HEK293 (cell line): ENCODE measurements around the gene ZFYVE21.

ENCODE experiments used
- CTCF ChIA-PET: fragments of 350-600 bp; formaldehyde crosslinking; extraction: SDS; loops from one replicate; lab custom pipeline; 2021; ENCODE audit warnings: antibody characterized with exemption; lab: Yijun Ruan, JAX
- POLR2A ChIA-PET: fragments of 300-600 bp; formaldehyde crosslinking; extraction: SDS; loops from one replicate; lab custom pipeline; 2020; ENCODE audit warnings: antibody characterized with exemption, inconsistent platforms; lab: Yijun Ruan, JAX
- H3K27ac ChIP-seq: fragments of 200-500 bp; sonication (Bioruptor generic); 2 replicates; pipeline ENCODE4 v1.5.1; 2014; ENCODE audit warnings: low read depth, low read length, control low read depth, inconsistent platforms; ENCODE audit errors: extremely low read depth
- H3K36me3 ChIP-seq, 2 experiments: fragments of 200-500 bp in 1 of 2; sonication (Bioruptor generic) in 1 of 2; 1 replicate in 1 of 2; 2 replicates in 1 of 2; pipeline ENCODE4 v1.5.1; 2014 to 2017; ENCODE audit warnings: inconsistent platforms in 2 of 2, low read length in 2 of 2; ENCODE audit not compliant: control insufficient read depth in 2 of 2, insufficient read depth in 1 of 2
- H3K4me1 ChIP-seq: fragments of 200-500 bp; sonication (Bioruptor generic); 2 replicates; pipeline ENCODE4 v1.5.1; 2014; ENCODE audit warnings: mild to moderate bottlenecking, low read length, inconsistent platforms; ENCODE audit not compliant: control insufficient read depth, insufficient read depth
- H3K4me3 ChIP-seq: 2 replicates; pipeline ENCODE4 v1.5.1; 2011; ENCODE audit warnings: low read depth, mild to moderate bottlenecking, control low read depth, low read length, moderate library complexity
- H3K9me3 ChIP-seq: fragments of 200-500 bp; sonication (Bioruptor generic); 2 replicates; pipeline ENCODE4 v1.5.1; 2014; ENCODE audit warnings: low read depth, low read length, inconsistent platforms; ENCODE audit not compliant: control insufficient read depth, insufficient read depth
- EGR2 ChIP-seq: fragments of 450-650 bp; formaldehyde crosslinking; IDR thresholded peaks from 2 replicates; pipeline ENCODE4 v1.5.1; 2016; ENCODE audit warnings: low read depth, missing biosample characterization, missing genetic modification characterization
- REPIN1 ChIP-seq: fragments of 450-650 bp; formaldehyde crosslinking; IDR thresholded peaks from 2 replicates; pipeline ENCODE4 v1.5.1; 2017; ENCODE audit warnings: missing biosample characterization, missing genetic modification characterization, low read depth
- TCF7L2 ChIP-seq: IDR thresholded peaks from 2 replicates; pipeline ENCODE4 v1.6.1; 2011; ENCODE audit warnings: low read depth, mild to moderate bottlenecking, inconsistent platforms, low read length, moderate library complexity, borderline replicate concordance
- YY2 ChIP-seq: fragments of 450-650 bp; formaldehyde crosslinking; IDR thresholded peaks from 2 replicates; pipeline ENCODE4 v1.5.1; 2016; ENCODE audit warnings: missing biosample characterization, missing genetic modification characterization
- ZBTB1 ChIP-seq: fragments of 450-650 bp; formaldehyde crosslinking; IDR thresholded peaks from 2 replicates; pipeline ENCODE4 v1.5.1; 2016; ENCODE audit warnings: missing biosample characterization, missing genetic modification characterization
- ZBTB48 ChIP-seq: fragments of 450-650 bp; formaldehyde crosslinking; IDR thresholded peaks from 2 replicates; pipeline ENCODE4 v1.5.1; 2016; ENCODE audit warnings: missing biosample characterization, missing genetic modification characterization
- ZBTB6 ChIP-seq: fragments of 450-650 bp; formaldehyde crosslinking; IDR thresholded peaks from 2 replicates; pipeline ENCODE4 v1.5.1; 2017; ENCODE audit warnings: missing biosample characterization, missing genetic modification characterization
- ZNF138 ChIP-seq: fragments of 450-650 bp; formaldehyde crosslinking; IDR thresholded peaks from 2 replicates; pipeline ENCODE4 v1.5.1; 2016; ENCODE audit warnings: missing biosample characterization, missing genetic modification characterization, borderline replicate concordance
- ZNF140 ChIP-seq: fragments of 450-650 bp; formaldehyde crosslinking; IDR thresholded peaks from 2 replicates; pipeline ENCODE4 v1.5.1; 2016; ENCODE audit warnings: missing biosample characterization, missing genetic modification characterization
- ZNF292 ChIP-seq: fragments of 450-650 bp; formaldehyde crosslinking; IDR thresholded peaks from 2 replicates; pipeline ENCODE4 v1.5.1; 2016; ENCODE audit warnings: low read depth, missing biosample characterization, missing genetic modification characterization, borderline replicate concordance
- ZNF596 ChIP-seq: fragments of 450-650 bp; IDR thresholded peaks from 2 replicates; pipeline ENCODE4 v1.5.0; 2018; ENCODE audit warnings: missing biosample characterization, mild to moderate bottlenecking, missing genetic modification characterization, moderate library complexity
- ZNF658 ChIP-seq: fragments of 450-650 bp; formaldehyde crosslinking; IDR thresholded peaks from 2 replicates; pipeline ENCODE4; 2016; ENCODE audit warnings: missing biosample characterization, missing genetic modification characterization
- ZNF664 ChIP-seq: fragments of 450-650 bp; formaldehyde crosslinking; IDR thresholded peaks from 2 replicates; pipeline ENCODE4 v1.5.1; 2016; ENCODE audit warnings: missing biosample characterization, missing genetic modification characterization
- ZNF670 ChIP-seq: fragments of 450-650 bp; formaldehyde crosslinking; IDR thresholded peaks from 2 replicates; pipeline ENCODE4 v1.5.1; 2016; ENCODE audit warnings: missing biosample characterization, missing genetic modification characterization, low read depth
- ZNF843 ChIP-seq: fragments of 450-650 bp; formaldehyde crosslinking; IDR thresholded peaks from 2 replicates; pipeline ENCODE4 v1.5.1; 2016; ENCODE audit warnings: missing biosample characterization, missing genetic modification characterization
- TF ChIP-seq, protein P1 (sequence below): fragments of 450-650 bp; formaldehyde crosslinking; IDR thresholded peaks from 2 replicates; pipeline ENCODE4 v1.5.1; 2016; ENCODE audit warnings: missing biosample characterization, missing genetic modification characterization
- TF ChIP-seq, protein P2 (sequence below): fragments of 450-650 bp; formaldehyde crosslinking; IDR thresholded peaks from 2 replicates; pipeline ENCODE4 v1.5.1; 2016; ENCODE audit warnings: missing biosample characterization, missing genetic modification characterization
- TF ChIP-seq, protein P3 (sequence below): fragments of 450-650 bp; formaldehyde crosslinking; IDR thresholded peaks from 2 replicates; pipeline ENCODE4 v1.5.1; 2016; ENCODE audit warnings: missing biosample characterization, missing genetic modification characterization

ZFYVE21 gene

DNA sequence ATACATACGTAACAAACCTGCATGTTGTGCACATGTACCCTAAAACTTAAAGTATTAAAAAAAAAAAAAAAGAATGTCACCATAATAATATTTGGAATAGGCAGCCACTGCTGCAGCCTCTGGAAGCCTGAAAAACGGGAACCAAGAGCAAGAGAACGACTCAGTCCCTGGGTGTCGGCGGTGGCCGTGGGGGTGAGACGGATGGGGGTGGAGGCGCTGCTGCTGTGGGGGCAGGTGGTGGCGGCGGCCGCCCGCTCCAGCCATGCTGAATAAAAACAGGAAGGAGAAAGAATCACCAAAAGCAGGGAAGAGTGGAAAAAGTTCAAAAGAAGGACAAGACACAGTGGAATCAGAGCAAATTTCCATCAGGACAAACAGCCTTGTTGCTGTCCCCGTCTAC is 46.9 kb downstream of the ZFYVE21 start (continued):
- no peak for TF ChIP-seq ZNF664 (tag by site-specific recombination)

DNA sequence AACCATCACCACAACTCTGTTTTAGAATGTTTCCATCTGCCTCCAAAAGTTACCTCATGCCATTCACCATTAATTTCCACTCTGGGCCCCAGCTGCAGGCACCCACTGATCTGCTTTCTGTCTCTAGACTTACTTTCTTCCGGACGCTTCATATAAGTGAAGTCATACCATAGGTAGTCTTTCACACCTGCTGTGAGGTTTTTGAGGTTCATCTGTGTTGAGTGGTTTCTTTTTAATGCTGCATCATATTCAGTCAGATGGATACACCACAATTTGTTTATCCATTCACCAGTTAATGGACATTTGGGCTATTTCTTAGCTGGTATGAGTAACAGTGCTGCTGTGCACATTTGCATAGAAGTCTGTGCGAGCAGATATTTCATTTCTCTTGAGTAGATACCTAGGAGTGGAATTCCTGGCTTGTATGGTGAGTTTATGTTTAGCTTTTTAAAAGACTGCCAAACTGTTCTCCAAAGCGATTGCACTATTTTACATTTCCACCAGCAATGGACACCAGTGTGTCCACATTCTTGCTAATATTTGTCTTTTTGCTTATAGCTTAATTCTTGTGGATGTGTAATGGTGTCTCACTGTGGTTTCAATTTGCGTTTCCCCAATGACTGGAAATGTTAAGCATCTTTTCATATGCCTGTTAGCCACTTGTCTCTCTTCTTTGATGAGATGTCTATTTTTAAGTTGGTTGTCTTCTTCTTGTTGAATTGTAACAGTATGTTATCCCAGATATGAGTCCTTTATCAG is 48.3 kb downstream of the ZFYVE21 start:
- Histone ChIP-seq H3K9me3 (no peaks in the 10 kb centered on the region), H3K4me1 (no peaks in the 10 kb centered on the region), H3K36me3 (peaks cover 0 to 7% of the 10 kb centered on the region in 2 experiments; a peak in 2 of 3 replicates), H3K4me3 (no peak overlapping the region), H3K27ac (no peak overlapping the region)
- POLR2A ChIA-PET: no interaction called here
- CTCF ChIA-PET: interaction anchor here (0.5 kb wide), 1 partner anchor 41 kb away, joined by 3 read pairs; no protein-coding TSS in a partner anchor
- TF ChIP-seq ZNF658 (tag by site-specific recombination): no peak
- TF ChIP-seq YY2 (tag by site-specific recombination): no peak
- no peak for TF ChIP-seq ZNF670 (tag by site-specific recombination)
- TF ChIP-seq EGR2 (tag by site-specific recombination): no peak
- TF ChIP-seq ZBTB1 (tag by site-specific recombination): no peak
- TF ChIP-seq, protein P1, sequence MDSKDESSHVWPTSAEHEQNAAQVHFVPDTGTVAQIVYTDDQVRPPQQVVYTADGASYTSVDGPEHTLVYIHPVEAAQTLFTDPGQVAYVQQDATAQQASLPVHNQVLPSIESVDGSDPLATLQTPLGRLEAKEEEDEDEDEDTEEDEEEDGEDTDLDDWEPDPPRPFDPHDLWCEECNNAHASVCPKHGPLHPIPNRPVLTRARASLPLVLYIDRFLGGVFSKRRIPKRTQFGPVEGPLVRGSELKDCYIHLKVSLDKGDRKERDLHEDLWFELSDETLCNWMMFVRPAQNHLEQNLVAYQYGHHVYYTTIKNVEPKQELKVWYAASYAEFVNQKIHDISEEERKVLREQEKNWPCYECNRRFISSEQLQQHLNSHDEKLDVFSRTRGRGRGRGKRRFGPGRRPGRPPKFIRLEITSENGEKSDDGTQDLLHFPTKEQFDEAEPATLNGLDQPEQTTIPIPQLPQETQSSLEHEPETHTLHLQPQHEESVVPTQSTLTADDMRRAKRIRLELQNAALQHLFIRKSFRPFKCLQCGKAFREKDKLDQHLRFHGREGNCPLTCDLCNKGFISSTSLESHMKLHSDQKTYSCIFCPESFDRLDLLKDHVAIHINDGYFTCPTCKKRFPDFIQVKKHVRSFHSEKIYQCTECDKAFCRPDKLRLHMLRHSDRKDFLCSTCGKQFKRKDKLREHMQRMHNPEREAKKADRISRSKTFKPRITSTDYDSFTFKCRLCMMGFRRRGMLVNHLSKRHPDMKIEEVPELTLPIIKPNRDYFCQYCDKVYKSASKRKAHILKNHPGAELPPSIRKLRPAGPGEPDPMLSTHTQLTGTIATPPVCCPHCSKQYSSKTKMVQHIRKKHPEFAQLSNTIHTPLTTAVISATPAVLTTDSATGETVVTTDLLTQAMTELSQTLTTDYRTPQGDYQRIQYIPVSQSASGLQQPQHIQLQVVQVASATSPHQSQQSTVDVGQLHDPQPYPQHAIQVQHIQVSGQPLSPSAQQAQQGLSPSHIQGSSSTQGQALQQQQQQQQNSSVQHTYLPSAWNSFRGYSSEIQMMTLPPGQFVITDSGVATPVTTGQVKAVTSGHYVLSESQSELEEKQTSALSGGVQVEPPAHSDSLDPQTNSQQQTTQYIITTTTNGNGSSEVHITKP: no peak
- TF ChIP-seq, protein P2, sequence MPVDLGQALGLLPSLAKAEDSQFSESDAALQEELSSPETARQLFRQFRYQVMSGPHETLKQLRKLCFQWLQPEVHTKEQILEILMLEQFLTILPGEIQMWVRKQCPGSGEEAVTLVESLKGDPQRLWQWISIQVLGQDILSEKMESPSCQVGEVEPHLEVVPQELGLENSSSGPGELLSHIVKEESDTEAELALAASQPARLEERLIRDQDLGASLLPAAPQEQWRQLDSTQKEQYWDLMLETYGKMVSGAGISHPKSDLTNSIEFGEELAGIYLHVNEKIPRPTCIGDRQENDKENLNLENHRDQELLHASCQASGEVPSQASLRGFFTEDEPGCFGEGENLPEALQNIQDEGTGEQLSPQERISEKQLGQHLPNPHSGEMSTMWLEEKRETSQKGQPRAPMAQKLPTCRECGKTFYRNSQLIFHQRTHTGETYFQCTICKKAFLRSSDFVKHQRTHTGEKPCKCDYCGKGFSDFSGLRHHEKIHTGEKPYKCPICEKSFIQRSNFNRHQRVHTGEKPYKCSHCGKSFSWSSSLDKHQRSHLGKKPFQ (tag by site-specific recombination): no peak
- no peak for TF ChIP-seq ZNF596 (tag by site-specific recombination)
- no peak for TF ChIP-seq ZNF140 (tag by site-specific recombination)
- TF ChIP-seq ZNF292 (tag by site-specific recombination): no peak
- TF ChIP-seq, protein P3, sequence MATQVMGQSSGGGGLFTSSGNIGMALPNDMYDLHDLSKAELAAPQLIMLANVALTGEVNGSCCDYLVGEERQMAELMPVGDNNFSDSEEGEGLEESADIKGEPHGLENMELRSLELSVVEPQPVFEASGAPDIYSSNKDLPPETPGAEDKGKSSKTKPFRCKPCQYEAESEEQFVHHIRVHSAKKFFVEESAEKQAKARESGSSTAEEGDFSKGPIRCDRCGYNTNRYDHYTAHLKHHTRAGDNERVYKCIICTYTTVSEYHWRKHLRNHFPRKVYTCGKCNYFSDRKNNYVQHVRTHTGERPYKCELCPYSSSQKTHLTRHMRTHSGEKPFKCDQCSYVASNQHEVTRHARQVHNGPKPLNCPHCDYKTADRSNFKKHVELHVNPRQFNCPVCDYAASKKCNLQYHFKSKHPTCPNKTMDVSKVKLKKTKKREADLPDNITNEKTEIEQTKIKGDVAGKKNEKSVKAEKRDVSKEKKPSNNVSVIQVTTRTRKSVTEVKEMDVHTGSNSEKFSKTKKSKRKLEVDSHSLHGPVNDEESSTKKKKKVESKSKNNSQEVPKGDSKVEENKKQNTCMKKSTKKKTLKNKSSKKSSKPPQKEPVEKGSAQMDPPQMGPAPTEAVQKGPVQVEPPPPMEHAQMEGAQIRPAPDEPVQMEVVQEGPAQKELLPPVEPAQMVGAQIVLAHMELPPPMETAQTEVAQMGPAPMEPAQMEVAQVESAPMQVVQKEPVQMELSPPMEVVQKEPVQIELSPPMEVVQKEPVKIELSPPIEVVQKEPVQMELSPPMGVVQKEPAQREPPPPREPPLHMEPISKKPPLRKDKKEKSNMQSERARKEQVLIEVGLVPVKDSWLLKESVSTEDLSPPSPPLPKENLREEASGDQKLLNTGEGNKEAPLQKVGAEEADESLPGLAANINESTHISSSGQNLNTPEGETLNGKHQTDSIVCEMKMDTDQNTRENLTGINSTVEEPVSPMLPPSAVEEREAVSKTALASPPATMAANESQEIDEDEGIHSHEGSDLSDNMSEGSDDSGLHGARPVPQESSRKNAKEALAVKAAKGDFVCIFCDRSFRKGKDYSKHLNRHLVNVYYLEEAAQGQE (tag by site-specific recombination): no peak
- TF ChIP-seq ZNF138 (tag by site-specific recombination): no peak
- no peak for TF ChIP-seq ZNF843 (tag by site-specific recombination)
- no peak for TF ChIP-seq ZBTB48 (tag by site-specific recombination)
- TF ChIP-seq TCF7L2: no peak
- no peak for TF ChIP-seq REPIN1
- TF ChIP-seq ZBTB6 (tag by site-specific recombination): no peak
